ENCODE results near the gene APEX1.

DNA sequence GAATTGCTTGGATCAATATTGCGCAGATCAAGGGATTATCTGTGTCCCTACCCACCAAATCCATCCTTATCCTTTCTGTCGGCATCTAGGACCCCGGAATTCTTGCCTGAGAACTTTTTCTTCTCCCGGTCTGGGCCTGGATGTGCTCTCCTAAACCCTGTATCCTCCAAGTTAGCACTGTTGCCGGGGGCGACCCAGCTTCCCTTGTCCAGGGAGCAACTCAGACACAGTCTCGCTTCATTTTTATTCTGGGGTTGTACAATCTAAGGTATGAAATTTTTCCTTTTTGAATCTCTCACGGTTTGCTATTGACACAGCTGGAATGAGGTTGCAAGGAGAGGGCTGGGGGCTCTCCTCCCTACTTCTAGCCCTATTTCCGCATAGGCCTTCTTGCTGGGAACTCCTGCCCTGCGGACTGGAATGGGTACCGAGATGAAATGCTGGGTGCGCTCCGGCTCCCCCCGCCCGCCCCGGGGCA is 13.8 kb downstream of the APEX1 start:
- no peak for TF ChIP-seq POLR2A (IDR thresholded peaks at IDR 0.05)
- TF ChIP-seq, protein P1, sequence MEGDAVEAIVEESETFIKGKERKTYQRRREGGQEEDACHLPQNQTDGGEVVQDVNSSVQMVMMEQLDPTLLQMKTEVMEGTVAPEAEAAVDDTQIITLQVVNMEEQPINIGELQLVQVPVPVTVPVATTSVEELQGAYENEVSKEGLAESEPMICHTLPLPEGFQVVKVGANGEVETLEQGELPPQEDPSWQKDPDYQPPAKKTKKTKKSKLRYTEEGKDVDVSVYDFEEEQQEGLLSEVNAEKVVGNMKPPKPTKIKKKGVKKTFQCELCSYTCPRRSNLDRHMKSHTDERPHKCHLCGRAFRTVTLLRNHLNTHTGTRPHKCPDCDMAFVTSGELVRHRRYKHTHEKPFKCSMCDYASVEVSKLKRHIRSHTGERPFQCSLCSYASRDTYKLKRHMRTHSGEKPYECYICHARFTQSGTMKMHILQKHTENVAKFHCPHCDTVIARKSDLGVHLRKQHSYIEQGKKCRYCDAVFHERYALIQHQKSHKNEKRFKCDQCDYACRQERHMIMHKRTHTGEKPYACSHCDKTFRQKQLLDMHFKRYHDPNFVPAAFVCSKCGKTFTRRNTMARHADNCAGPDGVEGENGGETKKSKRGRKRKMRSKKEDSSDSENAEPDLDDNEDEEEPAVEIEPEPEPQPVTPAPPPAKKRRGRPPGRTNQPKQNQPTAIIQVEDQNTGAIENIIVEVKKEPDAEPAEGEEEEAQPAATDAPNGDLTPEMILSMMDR (IDR thresholded peaks at IDR 0.05), result no peak
